GM10266 (cell line): ENCODE results near the gene RAB30.
A peak's percentile ranks its signal among the peaks of the same experiment; 100 is the strongest.

Experiments used
- DNase-seq: peaks from one replicate; pipeline ENCODE4 v3.0.0; 2012; ENCODE audit errors: extremely low spot score
- CTCF ChIP-seq: IDR thresholded peaks from 2 replicates; pipeline ENCODE4 v1.5.1; 2012; ENCODE audit warnings: mild to moderate bottlenecking, low read depth; ENCODE audit not compliant: control insufficient read depth, insufficient read depth; ENCODE audit errors: missing control alignments

Gene RAB30

GRCh38 chr11:83002522-83002921, 69.2 kb downstream of the RAB30 start:
- no peak for TF ChIP-seq CTCF
- no peak for DNase-seq

GRCh38 chr11:83002053-83002452, 69.6 kb downstream of the RAB30 start:
- TF ChIP-seq CTCF = no peak
- DNase-seq = no peak

DNA sequence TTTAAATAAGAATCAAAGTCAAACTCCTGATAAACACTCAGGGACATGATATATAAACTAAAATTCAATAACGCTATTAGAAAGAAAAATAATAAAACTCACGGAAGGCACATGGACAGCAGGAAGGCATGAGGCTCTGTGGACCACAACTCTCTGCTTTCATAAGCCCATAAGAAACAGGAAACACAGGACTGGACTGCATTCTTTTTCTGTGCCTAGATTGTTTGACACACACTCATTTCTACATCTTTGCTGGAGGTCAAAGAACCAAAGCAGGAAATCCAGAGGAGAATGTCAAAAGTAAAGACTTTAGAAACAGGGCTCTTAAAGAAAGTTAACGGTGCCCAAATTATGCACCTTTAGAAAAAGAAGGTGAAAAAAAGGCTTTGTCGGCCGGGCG, 71.3 kb downstream of the RAB30 start:
- no peak for TF ChIP-seq CTCF

DNA sequence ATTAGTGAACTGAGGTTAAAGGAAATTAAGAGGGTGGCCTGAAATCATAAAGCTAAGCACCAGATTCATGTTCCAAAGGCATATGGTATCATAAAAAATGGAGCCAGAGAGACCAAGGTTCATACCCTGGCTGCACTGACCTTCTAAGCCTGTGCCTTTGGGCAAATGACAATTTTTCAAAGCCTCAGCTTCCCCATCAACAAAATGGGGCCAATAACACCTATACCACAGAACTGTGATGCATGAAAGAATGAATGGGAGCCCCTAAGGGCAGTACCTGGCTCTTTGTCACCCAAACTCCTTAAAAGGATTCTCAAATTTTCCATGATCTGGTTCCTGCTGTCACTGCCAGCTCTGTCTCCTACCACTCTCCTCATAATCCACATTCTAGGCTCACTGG, 72.5 kb downstream of the RAB30 start:
- no peak for DNase-seq
- TF ChIP-seq CTCF = no peak

More for the DNA sequence above, 71.3 kb downstream of the RAB30 start:
- DNase-seq = no peak

- no peak for DNase-seq
- TF ChIP-seq CTCF = no peak
Observed at GRCh38 chr11:82998697-82999096, 73.0 kb downstream of the RAB30 start.

GRCh38 chr11:82996966-82997606, 74.6 kb downstream of the RAB30 start:
- TF ChIP-seq CTCF = no peak
- DNase-seq = peak; percentile 58

DNA sequence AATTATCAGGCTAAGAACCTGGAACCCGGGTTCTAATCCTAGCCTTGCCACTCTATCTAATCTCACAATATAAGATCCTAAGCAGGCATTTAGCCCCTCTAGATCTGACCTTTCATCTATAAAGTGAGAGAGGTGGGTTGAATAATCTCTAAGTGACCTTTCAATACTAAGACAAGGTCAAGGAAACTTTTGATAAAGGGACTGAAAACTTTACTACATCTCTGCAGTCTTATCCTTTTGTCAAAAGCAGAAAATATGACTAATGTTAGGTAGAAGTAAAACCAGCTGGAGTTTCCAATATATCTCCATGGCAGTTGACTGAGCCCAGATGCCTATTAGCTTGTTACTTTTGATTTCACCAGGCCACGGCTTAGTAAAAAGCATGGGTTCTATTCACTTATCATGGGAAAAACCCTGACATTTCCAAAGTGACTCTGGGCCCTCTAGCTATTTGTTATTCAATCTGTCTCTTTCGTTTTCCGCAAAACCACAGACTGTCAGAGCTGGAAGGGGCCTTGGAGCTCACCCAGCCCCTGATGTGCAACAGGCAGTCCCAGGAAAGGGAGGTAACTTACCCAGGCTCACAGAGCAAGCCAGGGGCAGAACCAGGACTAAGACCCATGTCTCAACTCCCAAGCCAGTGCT, 75.8 kb downstream of the RAB30 start:
- DNase-seq = peak; percentile 25
- no peak for TF ChIP-seq CTCF
